Activated CD8-positive, alpha-beta memory T cell treated with anti-CD3 and anti-CD28 coated beads for 36 hours (primary cell): ENCODE measurements around the gene LOXL1. TPM values are rescaled to one million over a fixed set of nuclear protein-coding genes. Genes with fewer than 3 reads are reported as not detected.

ENCODE experiments used
- CTCF ChIA-PET: fragments of 350-600 bp; sonication (Branson Sonifier 250); formaldehyde crosslinking; loops from one replicate; lab custom pipeline; 2021; ENCODE audit warnings: antibody characterized with exemption; lab: Charles Lee
- POLR2A ChIA-PET: fragments of 350-600 bp; sonication (Branson Sonifier 250); formaldehyde crosslinking; loops from one replicate; lab custom pipeline; 2021; ENCODE audit warnings: antibody characterized with exemption; lab: Charles Lee
- total RNA-seq, 2 experiments: library from RNA; stranded (reverse); gene quantifications; one replicate each; pipeline ENCODE4 v1.2.3, GENCODE V29; 2021

The LOXL1 gene
- total RNA-seq, 2 experiments from 2014 or later, result 1.4 to 1.7 TPM

- CTCF ChIA-PET, result interaction anchor here (1.3 to 1.5 kb wide), 2 partner anchors 9 kb away, joined by 5 to 7 read pairs; no protein-coding TSS in a partner anchor
- POLR2A ChIA-PET, result interaction anchor here (0.6 kb wide), 1 partner anchor 8 kb away, joined by 3 read pairs; no protein-coding TSS in a partner anchor
Measured at GRCh38 chr15:73982222-73982962, 56.1 kb downstream of the LOXL1 start.

GRCh38 chr15:73983211-73983727 is 57.0 kb downstream of the LOXL1 start:
- POLR2A ChIA-PET, result interaction anchor here (0.6 kb wide), 1 partner anchor 9 kb away, joined by 3 read pairs; no protein-coding TSS in a partner anchor

GRCh38 chr15:73983773-73984172 is 57.5 kb downstream of the LOXL1 start:
- POLR2A ChIA-PET, result no interaction called here
- CTCF ChIA-PET, result interaction anchor here (1.3 kb wide), 1 partner anchor 10 kb away, joined by 7 read pairs; no protein-coding TSS in a partner anchor

More at GRCh38 chr15:73983211-73983727, 57.0 kb downstream of the LOXL1 start:
- CTCF ChIA-PET, result interaction anchor here (1.3 kb wide), 1 partner anchor 10 kb away, joined by 7 read pairs; no protein-coding TSS in a partner anchor

GRCh38 chr15:73984208-73984979 is 58.1 kb downstream of the LOXL1 start:
- CTCF ChIA-PET, result interaction anchor here (1.0 to 2.3 kb wide), 2 partner anchors 10 to 12 kb away, joined by 3 to 6 read pairs; partner anchors contain the start of gene PML
- POLR2A ChIA-PET, result interaction anchor here (0.6 kb wide), 1 partner anchor 18 kb away, joined by 3 read pairs; no protein-coding TSS in a partner anchor

GRCh38 chr15:73985101-73985873 is 59.0 kb downstream of the LOXL1 start:
- ChIA-PET POLR2A (interaction anchor here (0.6 kb wide), 1 partner anchor 17 kb away, joined by 3 read pairs; no protein-coding TSS in a partner anchor), CTCF (interaction anchor here (1.0 to 2.3 kb wide), 2 partner anchors 9 to 12 kb away, joined by 3 to 6 read pairs; partner anchors contain the start of gene PML)

- CTCF ChIA-PET, result interaction anchor here (0.6 to 2.3 kb wide), 3 partner anchors 13 to 350 kb away, joined by 3 to 6 read pairs (median 4); no protein-coding TSS in a partner anchor
- POLR2A ChIA-PET, result no interaction called here
Measured at GRCh38 chr15:73986055-73986775, 60.0 kb downstream of the LOXL1 start.

GRCh38 chr15:73986776-73987056 is 60.5 kb downstream of the LOXL1 start:
- POLR2A ChIA-PET, result no interaction called here
- CTCF ChIA-PET, result interaction anchor here (0.7 to 2.3 kb wide), 2 partner anchors 14 to 351 kb away, joined by 4 to 6 read pairs; no protein-coding TSS in a partner anchor

GRCh38 chr15:73987250-73987649 is 61.0 kb downstream of the LOXL1 start:
- ChIA-PET CTCF (interaction anchor here (0.7 to 1.8 kb wide), 2 partner anchors 14 to 351 kb away, joined by 4 to 8 read pairs; no protein-coding TSS in a partner anchor), POLR2A (no interaction called here)

GRCh38 chr15:73987681-73988444 is 61.6 kb downstream of the LOXL1 start:
- POLR2A ChIA-PET, result no interaction called here
- CTCF ChIA-PET, result interaction anchor here (1.8 kb wide), 1 partner anchor 15 kb away, joined by 8 read pairs; no protein-coding TSS in a partner anchor

GRCh38 chr15:73988445-73988969 is 62.2 kb downstream of the LOXL1 start:
- ChIA-PET CTCF (interaction anchor here (1.8 kb wide), 1 partner anchor 16 kb away, joined by 8 read pairs; no protein-coding TSS in a partner anchor), POLR2A (no interaction called here)

- CTCF ChIA-PET, result interaction anchor here (2.1 kb wide), 1 partner anchor 16 kb away, joined by 8 read pairs; no protein-coding TSS in a partner anchor
- POLR2A ChIA-PET, result no interaction called here
Measured at GRCh38 chr15:73989001-73989798, 62.9 kb downstream of the LOXL1 start.

- POLR2A ChIA-PET, result no interaction called here
- CTCF ChIA-PET, result interaction anchor here (0.6 to 2.1 kb wide), 3 partner anchors 17 to 21 kb away, joined by 3 to 8 read pairs (median 3); no protein-coding TSS in a partner anchor
Measured at GRCh38 chr15:73990250-73991005, 64.2 kb downstream of the LOXL1 start.

GRCh38 chr15:73991260-73991659 is 65.0 kb downstream of the LOXL1 start:
- POLR2A ChIA-PET, result interaction anchor here (0.6 kb wide), 1 partner anchor 19 kb away, joined by 3 read pairs; no protein-coding TSS in a partner anchor
- CTCF ChIA-PET, result interaction anchor here (1.0 to 2.1 kb wide), 2 partner anchors 18 to 21 kb away, joined by 3 to 8 read pairs; no protein-coding TSS in a partner anchor

GRCh38 chr15:73991726-73992593 is 65.7 kb downstream of the LOXL1 start, which contains the start of gene STOML1:
TSS of gene STOML1 (minus strand) at chr15:73992295. CDS start at chr15:73992223, 72 bp downstream.
- ChIA-PET CTCF (interaction anchor here (0.8 kb wide), 2 partner anchors 18 to 42 kb away, joined by 3 to 4 read pairs; no protein-coding TSS in a partner anchor), POLR2A (interaction anchor here (0.6 kb wide), 1 partner anchor 20 kb away, joined by 3 read pairs; no protein-coding TSS in a partner anchor)
